ENCODE measurements around the gene STK32A.

The STK32A gene

GRCh38 chr5:147427521-147428401 lies 192.9 kb downstream of the STK32A start:
- no peak for DNase-seq

DNA sequence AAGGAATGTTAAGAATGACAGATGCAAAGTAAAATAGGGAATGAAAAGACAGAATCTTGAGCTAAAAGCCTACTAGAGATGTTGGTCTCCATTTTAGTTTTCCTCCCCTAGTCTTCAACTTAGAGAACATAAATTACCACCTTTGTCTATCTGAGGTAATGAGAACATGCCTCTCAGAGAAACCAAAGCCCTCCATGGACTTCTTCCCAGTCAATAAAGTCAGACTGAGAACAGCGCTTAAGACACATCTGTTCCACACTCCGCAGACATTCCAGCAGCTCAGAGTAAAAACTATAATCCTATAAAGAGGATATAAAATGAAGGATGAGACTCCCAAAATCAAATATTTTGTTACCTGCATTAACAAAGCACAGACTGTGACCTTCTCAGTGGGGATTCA lies 195.8 kb downstream of the STK32A start:
- DNase-seq: no peak

DNA sequence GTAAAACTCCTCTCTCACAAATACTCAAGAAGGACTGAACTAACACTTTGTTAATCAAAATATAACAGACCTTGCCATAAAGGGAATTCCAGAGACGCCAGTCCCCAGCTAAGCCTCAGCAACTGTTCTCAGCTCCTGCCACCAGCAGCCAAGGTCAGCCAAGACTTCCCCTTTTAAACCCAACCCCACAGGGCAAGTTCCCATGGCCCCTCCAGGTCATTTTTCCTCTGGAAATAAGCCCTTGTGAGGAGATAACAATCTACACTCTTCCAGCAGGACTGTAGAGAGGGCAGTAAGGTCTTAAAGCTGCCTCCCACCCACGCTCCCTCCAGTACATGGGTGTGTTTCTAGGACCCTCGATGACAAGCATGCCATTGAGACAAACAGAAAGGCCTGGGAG lies 196.8 kb downstream of the STK32A start:
- DNase-seq: no peak

- no peak for DNase-seq
Measured at GRCh38 chr5:147432323-147432722, 197.5 kb downstream of the STK32A start.

DNA sequence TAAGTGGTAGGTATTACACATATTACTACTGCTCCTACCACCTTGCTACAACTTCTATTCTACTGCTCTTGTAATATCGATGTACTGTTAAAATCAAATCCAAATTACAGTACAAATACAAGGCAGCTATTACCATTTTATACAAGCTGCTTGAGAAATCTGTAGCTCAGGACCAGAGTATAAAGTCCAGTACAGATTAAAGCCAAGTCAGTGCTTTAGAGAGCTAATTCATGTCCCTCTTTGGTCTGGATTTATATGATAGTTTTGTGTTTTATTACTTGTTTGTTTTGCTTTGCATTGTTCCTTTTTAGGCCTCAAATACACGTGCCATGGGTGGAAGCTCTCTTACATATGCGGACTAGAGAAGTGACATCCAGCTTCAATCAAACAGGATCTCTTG lies 199.2 kb downstream of the STK32A start:
- no peak for DNase-seq

DNA sequence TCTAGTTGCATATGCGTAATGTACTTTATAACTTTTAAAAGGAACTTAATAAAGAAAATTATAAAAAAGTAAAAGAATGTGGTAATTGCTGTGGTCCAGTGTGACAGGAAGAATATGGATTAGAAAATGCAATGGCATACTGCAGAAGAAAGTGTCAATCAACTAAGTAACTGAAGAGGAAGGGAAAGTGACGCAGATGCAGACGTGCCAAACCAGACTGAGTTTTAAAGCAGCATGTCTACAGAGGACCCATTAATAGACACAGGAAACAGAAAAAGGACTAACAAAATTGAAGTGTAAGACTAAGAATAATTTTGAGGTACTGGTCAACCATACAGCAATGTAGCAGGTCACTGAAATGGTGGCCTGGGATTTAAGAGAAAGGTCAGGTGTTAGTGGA lies 201.8 kb downstream of the STK32A start:
- no peak for DNase-seq

DNA sequence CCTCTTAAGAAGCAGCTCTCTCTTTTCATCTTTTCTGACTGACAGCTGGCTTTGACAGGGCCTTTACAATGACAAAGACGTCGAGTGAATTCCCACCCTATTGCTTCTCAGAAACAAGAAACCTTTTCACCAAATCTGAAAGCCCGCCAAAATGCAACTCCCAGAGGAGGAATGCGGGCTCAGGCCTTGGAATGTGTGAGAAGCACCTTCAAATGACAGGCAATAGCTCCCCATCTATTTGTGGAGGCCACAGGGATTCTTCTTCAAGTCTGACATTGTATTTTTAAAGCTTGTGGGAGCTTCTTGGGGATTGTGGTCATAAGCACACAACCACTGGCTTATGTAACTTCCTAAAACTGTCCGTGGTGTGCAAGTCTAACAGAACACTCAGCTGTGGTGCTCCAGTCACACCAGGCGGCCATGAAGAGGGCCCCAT lies 202.4 kb downstream of the STK32A start:
- DNase-seq: peak; percentile 2

All from OCI-M1 (cell line).